CD14-positive monocyte (primary cell): Measurements from ENCODE around the gene HGFAC. TPM values are rescaled to one million over a fixed set of nuclear protein-coding genes. Genes with fewer than 3 reads are reported as not detected.

ENCODE experiments used
- DNase-seq, 3 donors: peaks; one replicate each; pipeline ENCODE4 v3.0.0-alpha.2; 2011 to 2022
- H2AFZ ChIP-seq: 2 replicates; pipeline ENCODE4 v1.6.0; 2012; ENCODE audit warnings: mild to moderate bottlenecking, low read depth, low read length, inconsistent platforms; ENCODE audit not compliant: insufficient read depth, poor library complexity, severe bottlenecking
- H3K27ac ChIP-seq, 2 donors: 1 replicate in 1 of 2; 2 replicates in 1 of 2; pipeline ENCODE4 v1.5.1; 2012 to 2013; ENCODE audit warnings: low read length in 2 of 2, control low read depth in 1 of 2, inconsistent platforms in 1 of 2, low read depth in 1 of 2, mild to moderate bottlenecking in 1 of 2
- H3K27me3 ChIP-seq, 2 donors: one replicate each; pipeline versions ENCODE4 v1.6.0 to v1.6.1; 2011 to 2013; ENCODE audit warnings: low read length in 2 of 2; ENCODE audit not compliant: control insufficient read depth in 2 of 2, insufficient read depth in 2 of 2
- H3K36me3 ChIP-seq, 2 donors: replicated peaks in 1 of 2; 1 replicate in 1 of 2; 2 replicates in 1 of 2; pipeline versions ENCODE4 v1.5.1 to v1.6.1; 2012 to 2013; ENCODE audit warnings: low read length in 2 of 2, control low read depth in 1 of 2, inconsistent platforms in 1 of 2, mild to moderate bottlenecking in 1 of 2; ENCODE audit not compliant: insufficient read depth in 2 of 2, control insufficient read depth in 1 of 2
- H3K4me1 ChIP-seq, 2 donors: 1 replicate in 1 of 2; 2 replicates in 1 of 2; pipeline versions ENCODE4 v1.5.1 to v1.6.1; 2012 to 2013; ENCODE audit warnings: low read length in 2 of 2, control low read depth in 1 of 2, inconsistent platforms in 1 of 2, mild to moderate bottlenecking in 1 of 2, moderate library complexity in 1 of 2; ENCODE audit not compliant: insufficient read depth in 2 of 2, control insufficient read depth in 1 of 2
- H3K4me2 ChIP-seq: replicated peaks from 2 replicates; pipeline ENCODE3; 2012; ENCODE audit warnings: low read length, moderate library complexity, mild to moderate bottlenecking; ENCODE audit not compliant: poor library complexity, severe bottlenecking; ENCODE audit errors: extremely low read depth
- H3K4me3 ChIP-seq, 3 experiments: fragments of 200-600 bp in 1 of 3; sonication (generic) in 1 of 3; replicated peaks in 1 of 3; 1 replicate in 2 of 3; 2 replicates in 1 of 3; pipeline ENCODE4 v1.5.1; 2011 to 2013; ENCODE audit warnings: low read length in 3 of 3, mild to moderate bottlenecking in 3 of 3, control low read depth in 2 of 3, low read depth in 2 of 3, inconsistent platforms in 1 of 3, moderate library complexity in 1 of 3
- H3K79me2 ChIP-seq: 2 replicates; pipeline ENCODE4 v1.6.0; 2012; ENCODE audit warnings: mild to moderate bottlenecking, control low read depth, inconsistent platforms, low read length, moderate library complexity; ENCODE audit not compliant: insufficient read depth
- H3K9ac ChIP-seq: 2 replicates; pipeline ENCODE4 v1.6.0; 2017; ENCODE audit warnings: low read length, mild to moderate bottlenecking; ENCODE audit not compliant: insufficient read depth, poor library complexity, severe bottlenecking
- H3K9me3 ChIP-seq, 2 donors: replicated peaks in 1 of 2; 1 replicate in 1 of 2; 2 replicates in 1 of 2; pipeline versions ENCODE4 v1.5.1 to v1.6.1; 2012 to 2013; ENCODE audit warnings: low read length in 2 of 2, control low read depth in 1 of 2; ENCODE audit not compliant: control insufficient read depth in 1 of 2, insufficient read depth in 1 of 2
- H4K20me1 ChIP-seq: 2 replicates; pipeline ENCODE4 v1.6.0; 2012; ENCODE audit warnings: mild to moderate bottlenecking, low read length, control low read depth, moderate library complexity; ENCODE audit not compliant: insufficient read depth
- H3K27ac Mint-ChIP-seq, 7 donors: one replicate each; pipeline ENCODE4 v1.8.0; 2020; ENCODE audit warnings: mild to moderate bottlenecking in 7 of 7, mixed read lengths in 7 of 7, moderate library complexity in 6 of 7, inconsistent platforms in 2 of 7
- H3K27me3 Mint-ChIP-seq, 3 donors: one replicate each; pipeline ENCODE4 v1.8.0; 2021 to 2022; ENCODE audit warnings: low read depth in 3 of 3, mild to moderate bottlenecking in 3 of 3, mixed read lengths in 3 of 3, moderate library complexity in 3 of 3, inconsistent platforms in 1 of 3
- H3K36me3 Mint-ChIP-seq, 2 donors: one replicate each; pipeline ENCODE4 v1.8.0; 2020; ENCODE audit warnings: mixed read lengths in 2 of 2, inconsistent platforms in 1 of 2, mild to moderate bottlenecking in 1 of 2
- H3K4me1 Mint-ChIP-seq: one replicate; pipeline ENCODE4 v1.8.0; 2020; ENCODE audit warnings: mild to moderate bottlenecking, mixed read lengths
- H3K4me3 Mint-ChIP-seq, 2 donors: one replicate each; pipeline ENCODE4 v1.8.0; 2020; ENCODE audit warnings: mild to moderate bottlenecking in 2 of 2, mixed read lengths in 2 of 2, moderate library complexity in 1 of 2
- H3K9me3 Mint-ChIP-seq, 7 donors: one replicate each; pipeline ENCODE4 v1.8.0; 2020 to 2022; ENCODE audit warnings: mixed read lengths in 7 of 7, mild to moderate bottlenecking in 6 of 7, moderate library complexity in 6 of 7, inconsistent platforms in 2 of 7
- CTCF ChIP-seq: fragments of 200-600 bp; IDR thresholded peaks from one replicate; pipeline ENCODE4 v1.8.0; 2022; ENCODE audit warnings: antibody characterized with exemption, mild to moderate bottlenecking
- WGBS: methylation state at CpG from one replicate; pipeline ENCODE4 v1.1.5; 2013; ENCODE audit warnings: missing lambda C conversion rate; ENCODE audit not compliant: insufficient coverage; 5-methylcytosine and 5-hydroxymethylcytosine counted together
- intact Hi-C, 2 donors: fragments of 100-400 bp; cut with micrococcal nuclease; formaldehyde crosslinking; loops; one replicate each; pipeline versions ENCODE4 v1.15.0 to v1.15.1; 2023
- polyA plus RNA-seq, 3 donors: library from polyadenylated mRNA; depleted of rRNA in 1 of 3; unstranded in 2 of 3; stranded (reverse) in 1 of 3; fragments of 300-500 nt in 2 of 3; fragments of >200 nt in 1 of 3; fragmentation: Illumina TruSeq in 2 of 3; gene quantifications; 1 replicate in 2 of 3; 2 replicates in 1 of 3; pipeline ENCODE4 v1.2.3, GENCODE V29; 2012 to 2021

The HGFAC gene
- polyA plus RNA-seq, 3 donors, result 0.17 TPM; not detected in 2

GRCh38 chr4:3431446-3431993 is 10.2 kb upstream of the HGFAC start:
- Mint-ChIP-seq H3K4me1 (no peaks in the 10 kb centered on the region), H3K36me3 (peaks cover 2 to 10% of the 10 kb centered on the region in 2 donors), H3K27me3 (peaks cover 0 to 2% (median 1%) of the 10 kb centered on the region in 3 donors), H3K4me3 (no peak overlapping the region), H3K9me3 (no peaks in the 10 kb centered on the region), H3K27ac (peak overlapping the region in 2 of 7 donors; percentile 41 to 63)
- DNase-seq, result no peak
- Histone ChIP-seq H3K36me3 (peaks cover 2 to 9% of the 10 kb centered on the region in 2 donors), H3K4me3 (no peak overlapping the region), H3K79me2 (no peaks in the 10 kb centered on the region), H3K9me3 (no peaks in the 10 kb centered on the region), H3K27me3 (no peaks in the 10 kb centered on the region), H3K4me2 (no peak overlapping the region), H2AFZ (no peak overlapping the region), H3K27ac (no peak overlapping the region), H3K4me1 (no peaks in the 10 kb centered on the region), H3K9ac (no peak overlapping the region), H4K20me1 (no peaks in the 10 kb centered on the region)
- intact Hi-C loops, result no loop called here
- 98% methylated on average over 21 of the region's 28 CpGs for WGBS
- TF ChIP-seq CTCF, result no peak

GRCh38 chr4:3432381-3432790 is 9.4 kb upstream of the HGFAC start:
- WGBS, result 90% methylated on average over 14 of the region's 16 CpGs
- no peak overlapping the region for H2AFZ ChIP-seq
- H3K4me3 ChIP-seq, result no peak overlapping the region
- H3K4me2 ChIP-seq, result no peak overlapping the region
- H3K9ac ChIP-seq, result no peak overlapping the region
- Mint-ChIP-seq H3K9me3 (no peaks in the 10 kb centered on the region), H3K27ac (no peak overlapping the region), H3K36me3 (peaks cover 2 to 10% of the 10 kb centered on the region in 2 donors), H3K4me1 (peaks cover 2% of the 10 kb centered on the region), H3K27me3 (peaks cover 0 to 2% (median 1%) of the 10 kb centered on the region in 3 donors), H3K4me3 (no peak overlapping the region)
- H3K36me3 ChIP-seq, result peaks cover 2 to 9% of the 10 kb centered on the region in 2 donors
- H3K27ac ChIP-seq, result no peak overlapping the region
- no peaks in the 10 kb centered on the region for H3K27me3 ChIP-seq
- TF ChIP-seq CTCF, result no peak
- H3K79me2 ChIP-seq, result no peaks in the 10 kb centered on the region
- no peaks in the 10 kb centered on the region for H4K20me1 ChIP-seq
- peaks cover 3 to 8% of the 10 kb centered on the region in 2 donors for H3K4me1 ChIP-seq
- H3K9me3 ChIP-seq, result no peaks in the 10 kb centered on the region
- intact Hi-C loops, result no loop called here
- DNase-seq, result no peak
